Panc1 (cell line): ENCODE measurements around the gene INO80.

Experiments
- CTCF ChIP-seq: fragments of 450-650 bp; IDR thresholded peaks from 2 replicates; pipeline ENCODE4 v1.5.1; 2017; ENCODE audit warnings: mild to moderate bottlenecking
- POLR2AphosphoS5 ChIP-seq: IDR thresholded peaks from 2 replicates; pipeline ENCODE4 v1.6.1; 2012; ENCODE audit warnings: mild to moderate bottlenecking, low read depth, low read length, moderate library complexity
- REST ChIP-seq, 2 experiments: IDR thresholded peaks; 2 replicates each; pipeline ENCODE4 v1.6.1; 2011 to 2012; ENCODE audit warnings: low read depth in 2 of 2, control low read depth in 1 of 2, low read length in 1 of 2, mild to moderate bottlenecking in 1 of 2, moderate library complexity in 1 of 2; ENCODE audit not compliant: insufficient read depth in 1 of 2
- TCF7L2 ChIP-seq: IDR thresholded peaks from 2 replicates; pipeline ENCODE4 v1.6.1; 2011; ENCODE audit warnings: mild to moderate bottlenecking, low read depth, low read length, inconsistent platforms

GRCh38 chr15:40990080-40990479, 126.0 kb downstream of the INO80 start:
- TF ChIP-seq CTCF (no peak), REST (IDR thresholded peaks at IDR 0.05; ENCODE audit: insufficient read depth in 1 of 2, low read depth in 2 of 2, low read length in 1 of 2) (no peak), POLR2AphosphoS5 (no peak), TCF7L2 (no peak)
